Astrocyte of the spinal cord (primary cell): ENCODE data around the gene ABLIM1.

ENCODE experiments used
- DNase-seq: peaks from one replicate; pipeline ENCODE4 v3.0.0; 2011; ENCODE audit warnings: low read depth, low spot score
- H3K4me3 ChIP-seq: 2 replicates; pipeline ENCODE4 v1.5.1; 2011; ENCODE audit warnings: low read depth, mild to moderate bottlenecking, low read length, moderate library complexity
- in situ Hi-C: cut with HindIII; loops from 2 replicates; pipeline ENCODE4 v1.10.0; 2017; ENCODE audit warnings: low sequenced_read_pairs
- TF ChIP-seq, protein P1 (sequence below): IDR thresholded peaks from 2 replicates; pipeline ENCODE4 v1.5.1; 2012; ENCODE audit warnings: low read depth, mild to moderate bottlenecking, low read length, inconsistent platforms

Gene ABLIM1

DNA sequence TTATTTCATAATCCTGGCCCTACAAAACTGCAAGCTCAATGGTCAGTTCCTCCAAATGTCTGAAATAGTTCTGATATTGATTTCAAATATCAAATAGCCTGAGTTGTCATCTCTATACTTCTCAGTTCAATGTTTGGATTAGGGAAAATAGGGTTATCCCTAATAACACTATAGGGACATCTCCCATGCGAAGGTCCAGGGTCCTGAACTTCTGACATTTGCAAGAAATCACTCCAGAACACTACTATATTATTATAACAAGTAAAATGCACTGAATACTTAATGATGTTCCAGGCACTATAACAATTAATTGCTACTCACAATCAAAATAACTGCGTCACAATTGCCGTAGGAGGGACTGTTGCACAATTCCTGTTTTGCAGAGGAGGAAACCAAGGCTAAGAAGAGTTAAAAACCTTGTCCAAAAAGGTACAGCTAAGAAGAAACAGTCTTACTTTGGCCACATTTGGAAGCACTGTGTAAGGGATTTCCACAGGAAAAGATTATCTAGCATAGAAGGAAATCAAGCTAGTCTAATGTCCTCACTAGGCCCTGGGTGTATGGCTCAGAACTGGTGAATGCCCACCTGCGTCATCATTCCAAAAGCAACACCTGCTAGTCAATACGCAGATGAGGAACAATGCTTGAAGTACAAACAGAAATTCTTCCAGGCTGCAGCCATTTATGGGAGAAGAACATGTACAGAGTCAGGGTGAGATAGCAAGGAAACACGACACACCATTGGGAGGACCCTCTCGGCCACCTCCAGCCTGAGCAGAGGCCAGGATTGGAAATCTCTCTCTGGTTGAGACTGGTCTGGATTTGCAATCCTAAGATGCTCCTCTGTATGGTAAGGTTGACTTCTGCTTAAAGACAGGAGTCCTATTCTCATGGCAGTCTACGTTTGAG lies 48.3 kb downstream of the ABLIM1 start:
- in situ Hi-C loops = no loop called here
- TF ChIP-seq, protein P1, sequence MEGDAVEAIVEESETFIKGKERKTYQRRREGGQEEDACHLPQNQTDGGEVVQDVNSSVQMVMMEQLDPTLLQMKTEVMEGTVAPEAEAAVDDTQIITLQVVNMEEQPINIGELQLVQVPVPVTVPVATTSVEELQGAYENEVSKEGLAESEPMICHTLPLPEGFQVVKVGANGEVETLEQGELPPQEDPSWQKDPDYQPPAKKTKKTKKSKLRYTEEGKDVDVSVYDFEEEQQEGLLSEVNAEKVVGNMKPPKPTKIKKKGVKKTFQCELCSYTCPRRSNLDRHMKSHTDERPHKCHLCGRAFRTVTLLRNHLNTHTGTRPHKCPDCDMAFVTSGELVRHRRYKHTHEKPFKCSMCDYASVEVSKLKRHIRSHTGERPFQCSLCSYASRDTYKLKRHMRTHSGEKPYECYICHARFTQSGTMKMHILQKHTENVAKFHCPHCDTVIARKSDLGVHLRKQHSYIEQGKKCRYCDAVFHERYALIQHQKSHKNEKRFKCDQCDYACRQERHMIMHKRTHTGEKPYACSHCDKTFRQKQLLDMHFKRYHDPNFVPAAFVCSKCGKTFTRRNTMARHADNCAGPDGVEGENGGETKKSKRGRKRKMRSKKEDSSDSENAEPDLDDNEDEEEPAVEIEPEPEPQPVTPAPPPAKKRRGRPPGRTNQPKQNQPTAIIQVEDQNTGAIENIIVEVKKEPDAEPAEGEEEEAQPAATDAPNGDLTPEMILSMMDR = no peak

DNA sequence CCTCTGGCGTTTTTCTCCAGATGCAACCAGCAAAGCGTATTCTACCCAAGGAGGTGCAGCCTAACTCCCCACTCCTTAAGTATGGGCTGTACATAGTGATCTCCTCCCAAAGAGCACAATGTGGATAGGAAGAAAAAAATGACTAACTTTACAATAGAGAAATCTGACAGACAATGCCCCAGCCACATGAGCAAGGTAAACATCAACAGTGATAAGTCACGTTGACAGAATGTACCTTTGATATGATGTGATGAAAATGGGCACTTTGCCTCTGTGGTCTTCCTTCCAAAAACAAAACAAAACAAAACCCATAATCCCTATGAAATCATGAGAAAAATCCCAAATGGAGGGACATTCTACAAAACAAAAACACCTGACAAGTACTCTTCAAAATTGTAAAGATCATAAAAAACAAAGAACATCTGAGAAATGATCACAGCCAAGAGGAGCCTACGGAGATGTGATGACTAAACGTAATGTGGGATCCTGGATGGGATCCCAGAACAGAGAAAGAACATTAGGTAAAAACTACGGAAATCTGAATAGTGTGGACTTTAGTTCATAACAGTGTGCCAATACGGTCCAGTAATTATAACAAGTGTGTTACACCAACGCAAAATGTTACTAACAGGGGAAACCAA lies 50.6 kb downstream of the ABLIM1 start:
- TF ChIP-seq, protein P1 = no peak
- peak; percentile 71 for DNase-seq
- in situ Hi-C loops = no loop called here
- H3K4me3 ChIP-seq = no peak overlapping the region

More for the DNA sequence above, 48.3 kb downstream of the ABLIM1 start:
- no peak for DNase-seq
- H3K4me3 ChIP-seq = no peak overlapping the region

DNA sequence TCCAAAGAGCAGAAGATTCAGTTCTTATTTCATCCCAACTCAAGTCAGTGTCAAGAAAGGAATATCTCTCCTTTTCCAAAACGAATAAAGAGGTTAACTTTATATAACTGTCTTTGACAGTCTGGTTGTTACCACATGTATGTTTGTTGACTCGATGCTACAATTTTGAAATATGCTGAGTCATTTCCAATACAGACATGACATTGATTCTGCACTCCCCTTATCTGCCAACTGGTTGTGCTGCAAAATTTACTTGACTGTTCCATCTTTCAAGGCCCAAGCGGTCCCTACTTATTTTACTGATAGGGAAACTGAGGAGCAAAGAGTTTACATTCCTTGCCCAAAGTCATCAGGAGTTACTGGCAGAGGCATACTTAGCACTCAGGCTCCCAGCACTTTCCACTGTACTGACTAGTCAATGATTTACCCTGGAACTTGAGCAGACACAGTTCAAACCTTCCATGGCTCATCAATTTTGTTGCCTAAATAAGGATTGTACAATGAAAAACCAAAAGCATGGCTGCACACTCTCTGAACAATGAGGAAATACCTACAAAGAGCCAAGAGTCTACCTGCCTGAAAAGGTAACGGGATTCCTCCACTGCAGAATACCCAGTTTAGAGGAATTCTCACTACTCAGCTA lies 52.8 kb downstream of the ABLIM1 start:
- in situ Hi-C loops = no loop called here
- no peak for DNase-seq
- no peak overlapping the region for H3K4me3 ChIP-seq
- TF ChIP-seq, protein P1 = no peak

DNA sequence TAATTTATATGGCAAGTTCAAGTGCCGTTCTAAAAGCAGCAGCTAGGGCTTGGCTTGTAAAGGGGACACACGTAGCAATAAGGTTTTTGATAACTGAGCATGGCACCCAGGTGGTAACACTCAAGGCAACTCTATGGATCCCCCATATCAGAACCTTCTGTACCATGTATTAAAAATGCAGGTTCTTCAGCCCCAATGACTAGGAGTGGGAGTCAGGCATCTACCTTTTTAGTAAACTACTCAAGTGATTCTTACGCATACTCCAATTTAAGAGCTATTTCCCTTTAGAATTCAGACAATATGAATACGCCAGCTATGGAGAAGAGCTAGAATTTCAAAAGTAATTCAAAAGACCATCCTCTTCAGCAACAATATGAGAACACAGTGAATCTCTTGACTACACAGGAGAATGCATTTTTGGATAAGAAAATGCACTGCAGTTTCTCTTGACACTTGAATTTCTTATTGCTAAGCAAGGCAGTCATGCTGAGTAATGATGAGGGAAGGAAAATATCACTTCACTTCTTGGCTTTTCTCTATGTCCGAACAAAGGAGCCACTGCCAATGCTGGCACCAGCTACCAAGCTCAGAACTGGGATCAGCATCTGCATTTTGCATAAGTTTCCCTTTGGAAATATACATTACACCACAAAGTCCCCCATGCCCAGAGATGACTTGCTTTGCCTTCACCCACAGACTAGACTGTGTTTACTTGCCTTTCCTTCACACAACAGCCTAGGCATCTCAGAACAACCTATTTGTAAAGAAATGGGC lies 53.5 kb downstream of the ABLIM1 start:
- no peak overlapping the region for H3K4me3 ChIP-seq
- in situ Hi-C loops = no loop called here
- TF ChIP-seq, protein P1 = no peak
- no peak for DNase-seq

DNA sequence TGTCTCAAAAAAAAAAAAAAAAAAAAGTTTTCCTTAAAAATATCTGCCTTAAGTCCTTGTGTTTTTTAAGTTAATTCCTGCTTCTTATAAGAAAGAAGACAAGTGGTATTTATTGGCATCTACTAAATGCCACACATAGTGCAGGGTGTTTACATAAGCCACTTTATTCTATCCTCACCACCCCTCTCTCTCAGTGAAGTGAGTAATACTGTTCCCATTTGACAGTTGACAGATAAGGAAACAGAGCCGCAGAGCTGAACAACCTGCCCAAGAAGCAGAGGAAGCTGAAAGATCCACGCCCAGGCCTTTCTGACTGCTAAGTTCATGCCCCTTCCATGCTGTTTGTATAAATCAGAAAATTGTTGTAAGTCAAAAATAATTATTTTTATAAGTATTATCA lies 54.1 kb downstream of the ABLIM1 start:
- H3K4me3 ChIP-seq = no peak overlapping the region
- in situ Hi-C loops = no loop called here
- TF ChIP-seq, protein P1 = no peak
- peak; percentile 17 for DNase-seq

DNA sequence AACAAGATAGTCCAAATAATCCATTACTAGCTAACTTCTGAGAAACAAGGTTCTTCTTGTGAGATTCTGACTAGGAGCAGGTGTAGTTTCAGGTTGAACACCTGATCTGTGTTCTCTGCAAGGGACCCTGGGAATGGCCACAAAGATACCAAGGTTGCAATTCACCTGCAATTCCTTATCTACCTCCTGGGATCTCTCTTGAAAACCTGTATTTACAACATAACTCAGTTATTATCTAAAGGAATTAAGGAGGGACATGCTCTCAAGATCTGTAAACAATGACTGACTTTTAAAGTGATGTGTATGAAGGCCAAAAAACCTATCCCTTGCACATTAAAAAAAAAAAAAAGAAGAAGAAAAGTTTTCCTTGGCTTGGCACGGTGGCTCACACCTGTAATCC lies 54.8 kb downstream of the ABLIM1 start:
- in situ Hi-C loops = no loop called here
- TF ChIP-seq, protein P1 = no peak
- no peak overlapping the region for H3K4me3 ChIP-seq
- no peak for DNase-seq
